GM23248 (cell line): ENCODE results near the gene ENOX1. TPM values are rescaled to one million over a fixed set of nuclear protein-coding genes. Genes with fewer than 3 reads are reported as not detected.
A peak's percentile ranks its signal among the peaks of the same experiment; 100 is the strongest.

ENCODE experiments used
- DNase-seq: peaks from one replicate; pipeline ENCODE4 v3.0.0-alpha.2; 2015
- H2AFZ ChIP-seq: fragments of 200-600 bp; sonication (generic); 2 replicates; pipeline ENCODE4 v1.6.1; 2016; ENCODE audit warnings: antibody characterized with exemption
- H3F3A ChIP-seq: fragments of 200-600 bp; sonication (generic); 2 replicates; pipeline ENCODE4 v1.6.1; 2016; ENCODE audit warnings: mild to moderate bottlenecking, antibody characterized with exemption, mixed run types; ENCODE audit not compliant: insufficient read depth
- H3K27ac ChIP-seq: fragments of 200-600 bp; sonication (generic); 2 replicates; pipeline ENCODE4 v1.5.1; 2016; ENCODE audit warnings: mild to moderate bottlenecking
- H3K27me3 ChIP-seq: fragments of 200-600 bp; sonication (generic); replicated peaks from 2 replicates; pipeline ENCODE4 v1.6.1; 2016; ENCODE audit warnings: mild to moderate bottlenecking; ENCODE audit not compliant: insufficient read depth
- H3K36me3 ChIP-seq: fragments of 200-600 bp; sonication (generic); 2 replicates; pipeline ENCODE4 v1.6.1; 2016; ENCODE audit warnings: low read depth, mild to moderate bottlenecking
- H3K4me1 ChIP-seq: fragments of 200-600 bp; sonication (generic); 2 replicates; pipeline ENCODE4 v1.6.1; 2016; ENCODE audit warnings: mild to moderate bottlenecking; ENCODE audit not compliant: insufficient read depth
- H3K4me2 ChIP-seq: fragments of 200-600 bp; sonication (generic); one replicate; pipeline ENCODE4 v1.6.1; 2016; ENCODE audit warnings: mild to moderate bottlenecking; ENCODE audit not compliant: unreplicated experiment
- H3K4me3 ChIP-seq: fragments of 200-600 bp; sonication (generic); 2 replicates; pipeline ENCODE4 v1.5.1; 2016; ENCODE audit warnings: mild to moderate bottlenecking
- H3K79me2 ChIP-seq: fragments of 200-600 bp; sonication (generic); 2 replicates; pipeline ENCODE4 v1.6.1; 2016; ENCODE audit warnings: mild to moderate bottlenecking; ENCODE audit not compliant: insufficient read depth
- H3K9ac ChIP-seq: fragments of 200-600 bp; sonication (generic); 2 replicates; pipeline ENCODE4 v1.6.1; 2016; ENCODE audit warnings: mild to moderate bottlenecking
- H3K9me2 ChIP-seq: fragments of 200-600 bp; sonication (generic); 2 replicates; pipeline ENCODE4 v1.6.1; 2016; ENCODE audit warnings: mixed run types, mild to moderate bottlenecking, moderate library complexity; ENCODE audit not compliant: insufficient read depth
- H3K9me3 ChIP-seq: fragments of 200-600 bp; sonication (generic); one replicate; pipeline ENCODE4 v1.6.1; 2017; ENCODE audit warnings: low read depth
- H4K20me1 ChIP-seq: fragments of 200-600 bp; sonication (generic); 2 replicates; pipeline ENCODE4 v1.6.0; 2016; ENCODE audit not compliant: insufficient read depth
- EZH2 ChIP-seq: fragments of 200-600 bp; sonication (generic); IDR thresholded peaks from 2 replicates; pipeline ENCODE4 v1.6.1; 2018; ENCODE audit warnings: antibody characterized with exemption, mild to moderate bottlenecking; ENCODE audit not compliant: insufficient read depth, poor library complexity, severe bottlenecking
- EZH2phosphoT487 ChIP-seq: fragments of 200-600 bp; sonication (generic); IDR thresholded peaks from 2 replicates; pipeline ENCODE4 v1.6.1; 2018; ENCODE audit warnings: antibody characterized with exemption, moderate library complexity, mild to moderate bottlenecking, low read depth; ENCODE audit not compliant: insufficient read depth
- WGBS, 2 experiments: methylation state at CpG; one replicate each; pipeline ENCODE4 v1.1.6; 2015 to 2017; ENCODE audit warnings: low lambda C conversion rate in 2 of 2, low coverage in 1 of 2; ENCODE audit errors: missing lambda C conversion rate in 2 of 2; 5-methylcytosine and 5-hydroxymethylcytosine counted together
- in situ Hi-C: fragments of 300-500 bp; cut with MboI; formaldehyde crosslinking; loops from 2 replicates; pipeline ENCODE4 v1.15.0; 2020
- polyA plus RNA-seq: library from polyadenylated mRNA; unstranded; fragments of >200 nt; fragmentation: Nextera tagmentation; extraction: Ambion mirVana; gene quantifications from 2 replicates; pipeline ENCODE4 v1.2.1, GENCODE V29; 2016
- total RNA-seq: library from RNA; depleted of rRNA; stranded (reverse); fragments of >200 nt; shearing (Covaris generic); gene quantifications from 2 replicates; pipeline ENCODE4 v1.2.3, GENCODE V29; 2014

ENOX1 gene
- total and polyA plus RNA-seq, 2 experiments from 2014 or later, result 1.8 to 3.2 TPM

DNA sequence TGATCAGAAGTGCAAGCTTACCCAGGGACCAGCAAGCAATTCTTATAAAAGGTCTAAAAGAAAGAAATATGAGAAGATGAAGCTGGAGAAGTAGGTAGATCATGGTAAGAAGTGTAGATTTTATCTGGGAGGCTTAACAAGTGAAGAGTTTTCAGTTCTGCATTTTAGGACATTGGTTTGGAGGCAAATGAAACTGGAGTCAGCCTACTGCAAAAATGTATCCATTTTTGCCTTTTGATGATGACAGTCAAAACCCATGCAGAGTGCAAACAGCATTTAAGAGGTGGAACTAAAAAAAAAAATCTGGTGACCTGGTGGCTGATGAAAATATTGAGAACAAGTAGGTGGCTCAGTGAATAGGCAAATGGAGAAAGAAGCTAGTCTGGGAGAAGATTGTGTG lies 546.5 kb downstream of the ENOX1 start:
- H3F3A ChIP-seq, result peaks cover 5% of the 10 kb centered on the region
- H3K27ac ChIP-seq, result no peak overlapping the region
- in situ Hi-C loops, result no loop called here
- TF ChIP-seq EZH2 (no peak), EZH2phosphoT487 (no peak)
- H3K36me3 ChIP-seq, result no peaks in the 10 kb centered on the region
- no peak overlapping the region for H2AFZ ChIP-seq
- H3K4me2 ChIP-seq, result no peak overlapping the region
- DNase-seq, result no peak
- no peaks in the 10 kb centered on the region for H3K9me3 ChIP-seq
- H3K9ac ChIP-seq, result no peak overlapping the region
- no peaks in the 10 kb centered on the region for H4K20me1 ChIP-seq
- peaks cover 4% of the 10 kb centered on the region; the same call in 1 of the 2 replicates for H3K9me2 ChIP-seq
- H3K4me1 ChIP-seq, result peaks cover 15% of the 10 kb centered on the region
- no peak overlapping the region for H3K4me3 ChIP-seq
- H3K27me3 ChIP-seq, result no peaks in the 10 kb centered on the region
- no peaks in the 10 kb centered on the region for H3K79me2 ChIP-seq

GRCh38 chr13:43239275-43239840 lies 547.4 kb downstream of the ENOX1 start:
- H3K4me2 ChIP-seq, result no peak overlapping the region
- H3F3A ChIP-seq, result no peaks in the 10 kb centered on the region; the same call in 1 of the 2 replicates
- H3K79me2 ChIP-seq, result no peaks in the 10 kb centered on the region
- H3K9ac ChIP-seq, result no peak overlapping the region
- in situ Hi-C loops, result no loop called here
- no peak overlapping the region for H3K4me3 ChIP-seq
- H3K4me1 ChIP-seq, result peaks cover 6% of the 10 kb centered on the region
- no peaks in the 10 kb centered on the region for H3K9me3 ChIP-seq
- TF ChIP-seq EZH2phosphoT487, result no peak
- no peak for TF ChIP-seq EZH2
- H3K27me3 ChIP-seq, result no peaks in the 10 kb centered on the region
- no peak overlapping the region for H2AFZ ChIP-seq
- DNase-seq, result peak; percentile 52
- no peaks in the 10 kb centered on the region for H3K36me3 ChIP-seq
- H3K9me2 ChIP-seq, result no peaks in the 10 kb centered on the region
- H3K27ac ChIP-seq, result no peak overlapping the region
- H4K20me1 ChIP-seq, result no peaks in the 10 kb centered on the region

DNA sequence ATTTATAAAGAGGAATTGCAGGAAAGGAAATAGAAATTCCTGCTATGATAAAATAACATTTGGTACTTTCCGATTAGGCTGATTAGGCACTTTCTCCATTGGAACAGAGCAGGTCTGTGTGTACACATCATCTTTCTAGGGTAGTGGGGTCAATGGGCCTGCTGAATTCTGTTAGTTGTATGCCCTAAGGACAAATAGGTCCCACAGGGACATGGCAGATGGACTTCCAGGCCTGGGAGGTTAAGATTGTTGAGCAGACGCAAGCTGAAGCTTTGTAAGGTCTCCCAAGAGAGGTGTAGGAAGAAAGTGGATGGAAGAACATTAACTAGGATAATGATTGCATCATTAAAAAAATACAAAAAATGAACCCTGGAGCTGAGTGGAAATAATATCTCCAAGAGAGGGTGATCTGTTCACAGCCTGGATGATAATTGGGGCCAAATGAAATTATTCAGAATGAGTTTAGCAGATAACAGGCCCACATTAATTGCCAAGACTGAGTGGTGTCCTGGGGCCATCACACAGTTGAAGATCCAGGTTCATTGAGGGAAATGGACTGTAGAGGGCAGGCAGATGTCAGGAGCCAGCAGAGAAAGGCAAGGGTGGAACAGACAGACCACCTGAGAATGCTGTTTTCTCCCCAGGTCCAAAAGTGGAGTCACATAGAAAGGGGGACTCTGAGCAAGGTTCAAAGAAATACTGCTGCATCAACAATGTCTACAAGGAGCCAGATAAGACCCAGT lies 548.3 kb downstream of the ENOX1 start:
- no peaks in the 10 kb centered on the region for H3F3A ChIP-seq
- H3K4me3 ChIP-seq, result no peak overlapping the region
- no peaks in the 10 kb centered on the region for H4K20me1 ChIP-seq
- no peak for DNase-seq
- no peaks in the 10 kb centered on the region for H3K4me1 ChIP-seq
- 94 to 95% methylated on average over 2 of the region's 2 CpGs for WGBS, 2 experiments
- H3K4me2 ChIP-seq, result no peak overlapping the region
- H3K9me3 ChIP-seq, result no peaks in the 10 kb centered on the region
- no peaks in the 10 kb centered on the region for H3K36me3 ChIP-seq
- TF ChIP-seq EZH2, result no peak
- TF ChIP-seq EZH2phosphoT487, result no peak
- no peaks in the 10 kb centered on the region for H3K27me3 ChIP-seq
- H2AFZ ChIP-seq, result no peak overlapping the region
- H3K27ac ChIP-seq, result no peak overlapping the region
- H3K9ac ChIP-seq, result no peak overlapping the region
- H3K79me2 ChIP-seq, result no peaks in the 10 kb centered on the region
- in situ Hi-C loops, result no loop called here
- no peaks in the 10 kb centered on the region for H3K9me2 ChIP-seq

DNA sequence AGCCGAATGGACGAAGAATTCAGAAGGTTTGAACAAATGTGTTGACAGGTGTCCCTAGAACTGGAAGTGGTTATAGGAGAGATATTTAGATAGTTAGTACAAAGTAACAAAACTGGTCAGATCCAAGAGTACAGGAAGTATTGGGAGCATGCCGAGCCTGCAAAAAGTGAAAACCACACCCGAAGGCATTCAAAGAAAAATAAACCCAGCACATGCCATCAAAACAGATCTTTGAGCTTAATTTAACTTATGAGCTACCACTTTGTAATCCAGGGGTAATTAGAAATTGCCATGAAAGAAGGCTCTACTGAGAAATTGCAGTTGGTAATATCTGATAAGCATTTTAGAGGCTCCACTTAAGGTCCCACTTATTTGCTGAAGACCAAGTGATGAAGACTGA lies 549.2 kb downstream of the ENOX1 start:
- H2AFZ ChIP-seq, result no peak overlapping the region
- no peak overlapping the region for H3K4me2 ChIP-seq
- H3K27me3 ChIP-seq, result no peaks in the 10 kb centered on the region
- WGBS, 2 experiments, result 85 to 87% methylated on average over 4 of the region's 4 CpGs
- no peak overlapping the region for H3K27ac ChIP-seq
- H3K9me3 ChIP-seq, result no peaks in the 10 kb centered on the region
- no peaks in the 10 kb centered on the region for H4K20me1 ChIP-seq
- no peak for DNase-seq
- H3K79me2 ChIP-seq, result no peaks in the 10 kb centered on the region
- H3K36me3 ChIP-seq, result no peaks in the 10 kb centered on the region
- peaks cover 6% of the 10 kb centered on the region for H3K4me1 ChIP-seq
- in situ Hi-C loops, result no loop called here
- no peak for TF ChIP-seq EZH2
- H3K4me3 ChIP-seq, result no peak overlapping the region
- no peak overlapping the region for H3K9ac ChIP-seq
- no peaks in the 10 kb centered on the region for H3K9me2 ChIP-seq
- H3F3A ChIP-seq, result peaks cover 4% of the 10 kb centered on the region; the same call in 1 of the 2 replicates
